ENCODE results near the gene CSNK2B. TPM values are rescaled to one million over a fixed set of nuclear protein-coding genes. Genes with fewer than 3 reads are reported as not detected.

The CSNK2B gene
- polyA plus RNA-seq, 3 donors from 2014 or later = 253 to 291 (median 289) TPM

GRCh38 chr6:31630177-31630934 is 35.5 kb upstream of the CSNK2B start:
- H3K9me3 Mint-ChIP-seq = no peaks in the 10 kb centered on the region
- peaks cover 2 to 5% (median 2%) of the 10 kb centered on the region in 3 donors for H3K27me3 Mint-ChIP-seq (ENCODE audit: low read depth in 3 of 3)
- no peak overlapping the region for H3K4me3 Mint-ChIP-seq
- DNase-seq = no peak
- peaks cover 19 to 55% (median 45%) of the 10 kb centered on the region in 3 donors for H3K36me3 Mint-ChIP-seq
- peak overlapping the region in 1 of 6 donors; percentile 17 for H3K27ac Mint-ChIP-seq
- H3K4me1 Mint-ChIP-seq = no peaks in the 10 kb centered on the region

DNA sequence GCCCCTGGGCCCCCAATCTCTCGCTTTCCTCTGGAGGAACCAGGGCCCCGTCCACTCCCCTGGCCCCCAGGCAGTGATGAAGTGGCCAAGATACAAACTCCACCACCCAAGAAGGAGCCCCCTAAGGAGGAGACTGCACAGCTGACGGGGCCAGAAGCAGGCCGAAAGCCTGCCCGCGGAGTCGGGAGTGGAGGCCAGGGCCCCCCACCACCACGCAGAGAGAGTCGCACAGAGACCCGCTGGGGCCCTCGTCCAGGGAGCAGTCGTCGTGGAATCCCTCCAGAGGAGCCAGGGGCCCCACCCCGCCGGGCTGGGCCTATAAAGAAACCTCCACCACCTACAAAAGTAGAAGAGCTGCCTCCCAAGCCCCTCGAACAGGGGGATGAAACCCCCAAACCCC is 34.7 kb upstream of the CSNK2B start:
- Mint-ChIP-seq H3K9me3 (no peaks in the 10 kb centered on the region), H3K36me3 (peaks cover 17 to 54% (median 44%) of the 10 kb centered on the region in 3 donors), H3K4me1 (no peaks in the 10 kb centered on the region), H3K27ac (no peak overlapping the region), H3K27me3 (ENCODE audit: low read depth in 3 of 3) (peaks cover 2 to 7% (median 3%) of the 10 kb centered on the region in 3 donors), H3K4me3 (no peak overlapping the region)
- no peak for DNase-seq

- Mint-ChIP-seq H3K4me1 (no peaks in the 10 kb centered on the region), H3K4me3 (no peak overlapping the region), H3K27ac (peak overlapping the region in 1 of 6 donors; percentile 64), H3K27me3 (ENCODE audit: low read depth in 3 of 3) (peaks cover 2 to 7% (median 5%) of the 10 kb centered on the region in 3 donors), H3K36me3 (peaks cover 12 to 52% (median 44%) of the 10 kb centered on the region in 3 donors), H3K9me3 (no peaks in the 10 kb centered on the region)
- no peak for DNase-seq
Measured at GRCh38 chr6:31631681-31632278, 34.1 kb upstream of the CSNK2B start.

GRCh38 chr6:31632279-31632946 is 33.5 kb upstream of the CSNK2B start:
- H3K4me1 Mint-ChIP-seq = no peaks in the 10 kb centered on the region
- H3K36me3 Mint-ChIP-seq = peaks cover 7 to 47% (median 39%) of the 10 kb centered on the region in 3 donors
- peaks cover 2 to 7% (median 5%) of the 10 kb centered on the region in 3 donors for H3K27me3 Mint-ChIP-seq (ENCODE audit: low read depth in 3 of 3)
- H3K27ac Mint-ChIP-seq = peak overlapping the region in 2 of 6 donors; percentile 13 to 81
- no peaks in the 10 kb centered on the region for H3K9me3 Mint-ChIP-seq
- H3K4me3 Mint-ChIP-seq = no peak overlapping the region
- no peak for DNase-seq

DNA sequence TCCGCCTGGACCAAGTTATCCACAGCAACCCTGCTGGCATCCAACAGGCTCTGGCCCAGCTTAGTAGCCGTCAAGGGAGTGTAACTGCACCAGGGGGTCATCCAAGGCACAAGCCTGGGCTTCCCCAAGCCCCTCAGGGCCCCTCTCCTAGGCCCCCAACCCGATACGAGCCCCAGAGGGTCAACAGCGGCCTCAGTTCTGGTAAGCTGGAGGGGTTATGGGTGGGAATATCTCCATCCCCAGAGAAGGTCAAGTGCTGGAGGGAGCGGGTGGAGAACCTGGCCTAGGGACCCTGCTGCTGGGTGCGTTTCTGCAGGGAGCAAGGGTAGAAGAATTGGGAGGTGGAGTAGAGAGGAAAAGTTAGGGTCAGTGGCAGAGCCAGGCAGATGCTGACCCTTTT is 32.4 kb upstream of the CSNK2B start:
- Mint-ChIP-seq H3K4me3 (no peak overlapping the region), H3K27ac (peak overlapping the region in 2 of 6 donors; percentile 40 to 66), H3K9me3 (no peaks in the 10 kb centered on the region), H3K27me3 (ENCODE audit: low read depth in 3 of 3) (peaks cover 2 to 7% (median 3%) of the 10 kb centered on the region in 3 donors), H3K4me1 (no peaks in the 10 kb centered on the region), H3K36me3 (peaks cover 4 to 39% (median 31%) of the 10 kb centered on the region in 3 donors)
- no peak for DNase-seq

DNA sequence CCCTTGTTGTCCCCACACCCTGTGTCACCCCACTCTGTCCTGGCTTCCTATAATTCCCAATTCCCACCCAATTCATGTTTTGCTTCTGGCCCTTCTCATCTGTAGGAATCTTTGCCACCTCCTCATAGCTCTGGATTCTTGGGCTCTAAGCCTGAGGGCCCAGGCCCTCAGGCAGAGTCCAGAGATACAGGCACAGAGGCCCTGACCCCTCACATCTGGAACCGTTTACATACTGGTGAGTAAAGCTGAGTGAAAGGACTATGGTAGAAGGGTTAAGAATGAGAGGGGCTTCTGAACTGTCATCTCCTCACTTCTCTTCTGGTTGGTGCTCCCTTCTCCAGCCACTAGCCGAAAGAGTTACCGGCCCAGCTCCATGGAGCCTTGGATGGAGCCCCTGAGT is 31.7 kb upstream of the CSNK2B start:
- no peak for DNase-seq
- Mint-ChIP-seq H3K4me3 (no peak overlapping the region), H3K36me3 (peaks cover 4 to 36% (median 26%) of the 10 kb centered on the region in 3 donors), H3K27me3 (ENCODE audit: low read depth in 3 of 3) (peaks cover 2 to 7% (median 3%) of the 10 kb centered on the region in 3 donors), H3K4me1 (no peaks in the 10 kb centered on the region), H3K27ac (peak overlapping the region in 2 of 6 donors; percentile 66 to 74), H3K9me3 (no peaks in the 10 kb centered on the region)

GRCh38 chr6:31634969-31635575 is 30.8 kb upstream of the CSNK2B start:
- peaks cover 4 to 35% (median 19%) of the 10 kb centered on the region in 3 donors for H3K36me3 Mint-ChIP-seq
- H3K4me1 Mint-ChIP-seq = no peaks in the 10 kb centered on the region
- no peak for DNase-seq
- peaks cover 2 to 7% (median 3%) of the 10 kb centered on the region in 3 donors for H3K27me3 Mint-ChIP-seq (ENCODE audit: low read depth in 3 of 3)
- no peaks in the 10 kb centered on the region for H3K9me3 Mint-ChIP-seq
- H3K4me3 Mint-ChIP-seq = no peak overlapping the region
- peak overlapping the region in 2 of 6 donors; percentile 33 to 55 for H3K27ac Mint-ChIP-seq

GRCh38 chr6:31636698-31637596 is 28.9 kb upstream of the CSNK2B start:
- H3K9me3 Mint-ChIP-seq = no peaks in the 10 kb centered on the region
- H3K4me1 Mint-ChIP-seq = no peaks in the 10 kb centered on the region
- H3K36me3 Mint-ChIP-seq = peaks cover 10 to 38% (median 11%) of the 10 kb centered on the region in 3 donors
- no peak for DNase-seq
- no peak overlapping the region for H3K4me3 Mint-ChIP-seq
- peak overlapping the region in 2 of 6 donors; percentile 31 to 39 for H3K27ac Mint-ChIP-seq
- H3K27me3 Mint-ChIP-seq (ENCODE audit: low read depth in 3 of 3) = peaks cover 2 to 7% (median 6%) of the 10 kb centered on the region in 3 donors

DNA sequence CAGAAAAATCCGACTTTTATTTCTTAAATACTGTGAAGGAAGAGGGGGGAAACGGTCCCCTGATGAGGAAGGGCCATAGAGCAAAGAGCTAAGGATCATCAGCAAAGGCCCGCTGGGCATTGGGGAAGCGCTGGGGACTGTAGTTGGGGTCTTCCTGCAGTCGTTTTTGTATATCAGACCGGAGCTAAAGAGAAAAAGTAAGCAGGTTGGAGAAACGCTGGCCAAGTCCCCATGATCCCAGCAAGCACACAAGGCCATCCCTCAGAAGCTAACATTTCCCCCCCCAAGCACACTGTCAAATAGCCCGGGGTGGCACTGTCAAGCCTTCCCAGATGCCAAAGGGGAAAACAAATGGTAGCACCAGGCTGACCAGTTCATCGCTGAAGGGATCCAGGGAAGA is 26.8 kb upstream of the CSNK2B start:
- Mint-ChIP-seq H3K27me3 (ENCODE audit: low read depth in 3 of 3) (peaks cover 2 to 6% (median 5%) of the 10 kb centered on the region in 3 donors), H3K36me3 (peaks cover 9 to 39% (median 10%) of the 10 kb centered on the region in 3 donors), H3K9me3 (no peaks in the 10 kb centered on the region), H3K27ac (peak overlapping the region in 3 of 6 donors; percentile 46 to 64 (median 55)), H3K4me1 (no peaks in the 10 kb centered on the region), H3K4me3 (no peak overlapping the region)
- no peak for DNase-seq

- H3K4me3 Mint-ChIP-seq = no peak overlapping the region
- peaks cover 2 to 6% (median 5%) of the 10 kb centered on the region in 3 donors for H3K27me3 Mint-ChIP-seq (ENCODE audit: low read depth in 3 of 3)
- no peak for DNase-seq
- peak overlapping the region in 1 of 6 donors; percentile 64 for H3K27ac Mint-ChIP-seq
- no peaks in the 10 kb centered on the region for H3K4me1 Mint-ChIP-seq
- H3K9me3 Mint-ChIP-seq = no peaks in the 10 kb centered on the region
- H3K36me3 Mint-ChIP-seq = peaks cover 8 to 39% (median 10%) of the 10 kb centered on the region in 3 donors
Measured at GRCh38 chr6:31639449-31639861, 26.4 kb upstream of the CSNK2B start.

- Mint-ChIP-seq H3K4me3 (no peak overlapping the region), H3K9me3 (no peaks in the 10 kb centered on the region), H3K27me3 (ENCODE audit: low read depth in 3 of 3) (peaks cover 0 to 6% (median under 1%) of the 10 kb centered on the region in 3 donors), H3K36me3 (peaks cover 8 to 44% (median 15%) of the 10 kb centered on the region in 3 donors), H3K4me1 (peaks cover 0 to 5% of the 10 kb centered on the region in 2 donors), H3K27ac (no peak overlapping the region)
- no peak for DNase-seq
Measured at GRCh38 chr6:31640612-31641011, 25.3 kb upstream of the CSNK2B start.

DNA sequence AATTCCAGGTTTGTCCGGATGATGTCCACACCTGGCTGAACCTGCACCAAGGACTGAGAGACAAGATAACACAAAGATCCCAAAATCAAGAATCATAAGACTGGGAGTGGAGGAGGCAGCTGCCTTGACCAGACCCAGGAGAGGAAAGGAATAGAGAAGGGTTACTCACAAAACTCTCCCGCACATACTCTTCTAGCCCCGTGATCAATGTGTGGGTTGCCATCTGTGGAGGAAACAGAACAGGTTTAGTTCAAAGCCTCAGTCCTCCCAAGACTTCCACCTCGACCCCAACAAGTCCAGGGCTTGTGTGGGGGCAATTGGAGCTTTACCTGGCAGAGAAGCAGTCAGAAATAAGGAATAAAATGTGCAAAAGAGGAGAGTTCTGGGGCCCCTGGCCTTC is 24.5 kb upstream of the CSNK2B start:
- H3K27ac Mint-ChIP-seq = no peak overlapping the region
- DNase-seq = no peak
- peaks cover 7 to 44% (median 14%) of the 10 kb centered on the region in 3 donors for H3K36me3 Mint-ChIP-seq
- no peaks in the 10 kb centered on the region for H3K9me3 Mint-ChIP-seq
- H3K4me3 Mint-ChIP-seq = no peak overlapping the region
- H3K27me3 Mint-ChIP-seq (ENCODE audit: low read depth in 3 of 3) = peaks cover 0 to 5% (median 0%) of the 10 kb centered on the region in 3 donors
- peaks cover 0 to 7% of the 10 kb centered on the region in 2 donors for H3K4me1 Mint-ChIP-seq
